AG10803 (cell line): ENCODE results near the gene PPARD.
"Not testable (repeated sequence)": the region's sequence is repeated elsewhere in the genome, so short reads cannot be mapped to it uniquely, and the experiment has no call there.

ENCODE experiments used
- DNase-seq: peaks from one replicate; pipeline ENCODE4 v3.0.0; 2010; ENCODE audit warnings: low read depth
- H3K4me3 ChIP-seq: 2 replicates; pipeline ENCODE4 v1.5.1; 2011; ENCODE audit warnings: mild to moderate bottlenecking, low read length, control low read depth
- CTCF ChIP-seq: conservative IDR thresholded peaks from 2 replicates; pipeline ENCODE4 v1.5.1; 2011; ENCODE audit warnings: mild to moderate bottlenecking, low read length, control low read depth, inconsistent platforms

The PPARD gene

GRCh38 chr6:35427851-35428321, 85.5 kb downstream of the PPARD start:
- H3K4me3 ChIP-seq: no peak overlapping the region
- no peak for TF ChIP-seq CTCF
- peak; percentile 61 for DNase-seq

DNA sequence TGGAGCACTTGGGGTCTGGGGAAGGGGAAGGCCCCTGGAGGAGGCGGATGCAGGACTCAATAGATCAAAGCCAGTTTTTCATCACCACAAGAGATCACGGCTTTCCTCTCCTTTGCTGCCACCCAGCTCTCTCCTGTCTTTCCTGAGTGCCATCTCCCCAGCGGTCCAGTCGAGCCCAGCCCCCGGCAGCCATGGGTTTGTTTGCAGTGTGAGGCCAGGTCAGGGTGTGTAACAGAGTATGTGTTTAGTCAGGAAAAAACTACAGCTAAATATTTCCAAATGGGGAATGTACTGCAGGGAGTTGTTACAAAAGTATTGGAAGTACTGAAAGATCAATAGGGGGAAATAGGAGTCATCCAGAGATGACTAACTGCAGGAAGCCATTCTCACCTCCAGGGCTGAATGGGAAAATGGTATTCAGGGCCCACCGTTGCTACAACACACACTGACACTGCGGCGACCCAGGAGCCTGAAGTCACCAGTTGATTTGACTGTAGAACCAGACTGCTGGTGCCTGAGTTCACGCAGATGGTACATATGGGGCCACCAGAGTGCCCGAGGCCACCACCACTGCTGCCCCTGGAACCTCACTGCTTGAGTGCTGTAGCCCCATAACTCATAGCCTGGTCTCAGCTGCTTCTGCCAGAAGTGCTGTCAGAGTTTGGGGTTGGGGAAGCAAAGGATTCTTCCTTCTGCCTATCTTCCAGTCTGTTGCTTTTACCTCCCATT, 86.2 kb downstream of the PPARD start:
- no peak overlapping the region for H3K4me3 ChIP-seq
- TF ChIP-seq CTCF: no peak
- DNase-seq: no peak

- TF ChIP-seq CTCF: no peak
- no peak overlapping the region for H3K4me3 ChIP-seq
- DNase-seq: no peak
These were observed 87.1 kb downstream of the PPARD start for GRCh38 chr6:35429463-35429862.

DNA sequence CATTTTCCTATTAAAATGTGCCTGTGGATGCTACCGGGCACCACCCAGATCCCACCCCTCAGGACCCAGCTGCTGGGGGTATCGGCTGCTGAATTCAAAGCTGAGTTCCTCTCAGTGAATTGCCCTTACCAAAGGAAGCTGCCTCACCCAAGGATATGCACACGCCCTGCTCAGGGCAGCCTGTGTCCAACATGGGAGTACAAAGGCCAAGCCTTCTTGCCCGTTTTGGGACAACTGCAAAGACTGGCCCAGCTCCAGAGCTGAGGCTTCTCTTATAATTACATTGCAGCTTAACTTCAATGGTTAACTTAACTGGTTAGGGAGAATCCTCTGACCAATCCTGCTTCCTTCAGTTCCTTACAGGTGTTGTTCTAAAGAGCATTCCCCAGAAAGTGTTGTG, 89.9 kb downstream of the PPARD start:
- no peak for TF ChIP-seq CTCF
- no peak for DNase-seq
- no peak overlapping the region for H3K4me3 ChIP-seq

DNA sequence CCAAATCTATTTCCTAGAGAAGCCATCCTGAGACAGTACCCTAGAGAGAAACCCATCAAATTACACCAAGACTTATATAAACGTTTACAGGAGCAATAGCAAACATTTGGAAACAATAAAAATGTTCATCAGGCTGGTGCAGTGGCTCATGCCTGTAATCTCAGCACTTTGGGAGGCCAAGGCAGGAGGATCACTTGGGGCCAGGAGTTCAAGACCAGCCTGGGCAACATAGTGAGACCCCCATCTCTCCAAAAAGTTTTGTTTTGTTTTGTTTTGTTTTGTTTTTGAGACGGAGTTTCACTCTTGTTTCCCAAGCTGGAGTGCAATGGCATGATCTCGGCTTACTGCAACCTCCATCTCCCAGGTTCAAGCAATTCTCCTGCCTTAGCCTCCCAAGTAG, 90.3 kb downstream of the PPARD start:
- DNase-seq, H3K4me3 ChIP-seq: not testable (repeated sequence)

GRCh38 chr6:35435074-35435837, 92.9 kb downstream of the PPARD start:
- no peak for TF ChIP-seq CTCF
- no peak for DNase-seq

DNA sequence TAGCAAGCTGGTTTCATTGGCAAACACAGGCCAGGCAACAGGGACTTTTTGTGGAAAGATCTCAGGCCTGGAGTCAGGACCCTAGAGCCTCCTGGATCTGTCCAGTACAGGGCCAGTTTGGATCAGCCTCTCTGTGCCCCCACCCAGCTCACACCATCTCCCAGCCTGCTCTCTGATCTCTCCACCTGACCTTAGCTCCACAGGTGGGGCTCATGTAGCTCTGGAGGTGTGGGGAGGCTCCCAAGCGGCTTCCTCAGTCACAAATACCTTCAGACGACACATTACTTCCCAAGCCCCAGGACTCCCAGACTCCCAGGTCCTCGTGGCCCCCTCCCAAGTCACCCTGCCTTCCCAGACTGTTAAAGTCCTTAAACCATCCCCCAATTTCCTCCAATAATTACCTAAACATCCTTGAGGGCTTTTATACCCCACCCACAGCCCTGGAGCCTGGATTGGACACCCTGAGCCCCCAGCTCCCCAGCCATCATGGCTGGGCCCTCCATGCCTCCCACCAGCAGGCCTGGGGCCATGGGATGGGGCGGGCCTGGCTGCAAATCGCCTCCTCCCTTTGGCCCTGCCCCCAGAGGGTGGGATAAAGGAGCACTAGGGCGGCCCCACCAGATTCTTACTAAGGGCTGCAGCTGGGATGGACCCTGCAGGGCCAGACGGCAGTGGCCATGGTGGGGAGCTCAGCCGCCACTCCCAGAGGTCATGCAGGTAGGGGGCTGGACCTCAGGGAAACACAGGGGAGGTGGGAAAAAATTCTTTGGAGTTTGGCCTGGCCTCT, 93.9 kb downstream of the PPARD start:
- TF ChIP-seq CTCF: no peak
- no peak overlapping the region for H3K4me3 ChIP-seq
- DNase-seq: no peak

More at GRCh38 chr6:35435074-35435837, 92.9 kb downstream of the PPARD start:
- no peak overlapping the region for H3K4me3 ChIP-seq

DNA sequence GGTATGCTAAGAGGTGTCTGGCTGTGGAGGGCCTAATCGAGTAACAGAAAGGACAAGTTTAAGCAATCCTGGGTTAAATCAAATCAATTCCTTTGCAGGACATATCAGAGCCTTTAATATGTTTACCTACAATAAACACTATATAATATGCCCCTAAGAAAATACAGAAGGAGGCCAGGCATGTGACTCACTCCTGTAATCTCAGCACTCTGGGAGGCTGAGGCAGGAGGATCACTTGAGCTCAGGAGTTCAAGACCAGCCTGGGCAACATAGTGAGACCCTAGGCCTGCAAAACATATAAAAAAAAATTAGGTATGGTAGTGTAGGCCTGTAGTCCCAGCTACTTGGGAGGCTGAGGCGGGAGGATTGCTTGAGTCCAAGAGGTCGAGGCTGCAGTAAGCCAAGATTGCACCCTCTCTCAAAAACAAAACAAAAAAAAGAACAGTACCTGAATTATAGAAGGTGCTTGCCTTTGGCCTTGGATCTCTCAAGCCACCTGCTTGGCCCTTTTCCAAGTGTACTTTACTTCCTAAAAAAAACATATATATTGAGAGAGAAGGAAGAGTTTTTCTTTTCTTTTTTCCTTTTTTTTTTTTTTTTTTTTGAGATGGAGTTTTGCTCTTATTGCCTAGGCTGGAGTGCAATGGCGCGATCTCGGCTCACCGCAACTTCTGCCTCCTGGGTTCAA, 96.2 kb downstream of the PPARD start:
- not testable (repeated sequence) for DNase-seq, H3K4me3 ChIP-seq
